Body of pancreas (tissue), 4 donors: Measurements from ENCODE around the gene CACNG3.
"Not testable (repeated sequence)": the region's sequence is repeated elsewhere in the genome, so short reads cannot be mapped to it uniquely, and the experiment has no call there.

Experiments used
- POLR2A ChIP-seq, 3 donors: fragments of 450-650 bp; IDR thresholded peaks; one replicate each; pipeline ENCODE4 v1.6.1; 2016; ENCODE audit warnings: antibody characterized with exemption in 3 of 3, mild to moderate bottlenecking in 2 of 3
- TF ChIP-seq, protein P1 (sequence below), 7 experiments: fragments of 450-650 bp in 4 of 7; fragments of 200-600 bp in 3 of 7; sonication (generic) in 3 of 7; IDR thresholded peaks; one replicate each; pipeline ENCODE4 v1.5.1; 2016 to 2019; ENCODE audit warnings: antibody characterized with exemption in 7 of 7

DNA sequence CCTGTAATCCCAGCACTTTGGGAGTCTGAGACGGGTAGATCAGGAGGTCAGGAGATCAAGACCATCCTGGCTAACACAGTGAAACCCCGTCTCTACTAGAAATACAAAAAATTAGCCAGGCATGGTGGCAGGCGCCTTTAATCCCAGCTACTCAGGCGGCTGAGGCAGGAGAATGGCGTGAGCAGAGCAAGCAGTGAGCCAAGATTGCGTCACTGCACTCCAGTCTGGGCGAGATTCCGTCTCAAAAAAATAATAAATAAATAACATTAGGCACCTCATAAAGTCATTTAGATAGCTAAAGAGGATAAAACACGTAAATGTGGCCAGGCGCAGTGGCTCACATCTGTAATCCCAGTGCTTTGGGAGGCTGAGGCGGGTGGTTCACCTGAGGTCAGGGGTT lies 87.7 kb downstream of the CACNG3 start:
- TF ChIP-seq, protein P1, sequence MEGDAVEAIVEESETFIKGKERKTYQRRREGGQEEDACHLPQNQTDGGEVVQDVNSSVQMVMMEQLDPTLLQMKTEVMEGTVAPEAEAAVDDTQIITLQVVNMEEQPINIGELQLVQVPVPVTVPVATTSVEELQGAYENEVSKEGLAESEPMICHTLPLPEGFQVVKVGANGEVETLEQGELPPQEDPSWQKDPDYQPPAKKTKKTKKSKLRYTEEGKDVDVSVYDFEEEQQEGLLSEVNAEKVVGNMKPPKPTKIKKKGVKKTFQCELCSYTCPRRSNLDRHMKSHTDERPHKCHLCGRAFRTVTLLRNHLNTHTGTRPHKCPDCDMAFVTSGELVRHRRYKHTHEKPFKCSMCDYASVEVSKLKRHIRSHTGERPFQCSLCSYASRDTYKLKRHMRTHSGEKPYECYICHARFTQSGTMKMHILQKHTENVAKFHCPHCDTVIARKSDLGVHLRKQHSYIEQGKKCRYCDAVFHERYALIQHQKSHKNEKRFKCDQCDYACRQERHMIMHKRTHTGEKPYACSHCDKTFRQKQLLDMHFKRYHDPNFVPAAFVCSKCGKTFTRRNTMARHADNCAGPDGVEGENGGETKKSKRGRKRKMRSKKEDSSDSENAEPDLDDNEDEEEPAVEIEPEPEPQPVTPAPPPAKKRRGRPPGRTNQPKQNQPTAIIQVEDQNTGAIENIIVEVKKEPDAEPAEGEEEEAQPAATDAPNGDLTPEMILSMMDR (IDR thresholded peaks at IDR 0.05) = not testable (repeated sequence)
- not testable (repeated sequence) for TF ChIP-seq POLR2A (IDR thresholded peaks at IDR 0.05)
